Activated CD4-positive, alpha-beta T cell treated with anti-CD3 and anti-CD28 coated beads, Interleukin-2, amount 10 ng/mL, durations not matched to agents 24 days and 14 days (primary cell): ENCODE results near the gene PTPRJ. TPM values are rescaled to one million over a fixed set of nuclear protein-coding genes. Genes with fewer than 3 reads are reported as not detected.
"Not testable (repeated sequence)": the region's sequence is repeated elsewhere in the genome, so short reads cannot be mapped to it uniquely, and the experiment has no call there.

Experiments used
- DNase-seq: peaks from one replicate; pipeline ENCODE4 v3.0.0; 2022
- H3K27ac Mint-ChIP-seq: one replicate; pipeline ENCODE4 v1.8.0; 2022; ENCODE audit warnings: mild to moderate bottlenecking, mixed read lengths
- H3K27me3 Mint-ChIP-seq: one replicate; pipeline ENCODE4 v1.8.0; 2022; ENCODE audit warnings: mixed read lengths
- H3K36me3 Mint-ChIP-seq: one replicate; pipeline ENCODE4 v1.8.0; 2022; ENCODE audit warnings: low read depth, mild to moderate bottlenecking, mixed read lengths
- H3K4me1 Mint-ChIP-seq: one replicate; pipeline ENCODE4 v1.8.0; 2021; ENCODE audit warnings: mixed read lengths
- H3K4me3 Mint-ChIP-seq: one replicate; pipeline ENCODE4 v1.8.0; 2022; ENCODE audit warnings: mild to moderate bottlenecking, moderate library complexity, mixed read lengths
- H3K9me3 Mint-ChIP-seq: one replicate; pipeline ENCODE4 v1.8.0; 2021; ENCODE audit warnings: mixed read lengths
- intact Hi-C: fragments of 100-400 bp; cut with micrococcal nuclease; formaldehyde crosslinking; loops from one replicate; pipeline ENCODE4 v1.15.1; 2023
- total RNA-seq: library from RNA; stranded (reverse); gene quantifications from 2 replicates; pipeline ENCODE4 v1.2.3, GENCODE V29; 2022

The PTPRJ gene
- total RNA-seq, 1 donor from 2014 or later = 52.2 TPM

GRCh38 chr11:48023608-48024007, 43.2 kb downstream of the PTPRJ start:
- H3K27ac Mint-ChIP-seq, H3K4me3 Mint-ChIP-seq, DNase-seq, H3K27me3 Mint-ChIP-seq, H3K9me3 Mint-ChIP-seq, intact Hi-C loops: not testable (repeated sequence)
- H3K4me1 Mint-ChIP-seq = peaks cover 61% of the 10 kb centered on the region
- H3K36me3 Mint-ChIP-seq = peaks cover 44% of the 10 kb centered on the region

- H3K27me3 Mint-ChIP-seq = no peaks in the 10 kb centered on the region
- peaks cover 45% of the 10 kb centered on the region for H3K36me3 Mint-ChIP-seq
- no peak for DNase-seq
- no peaks in the 10 kb centered on the region for H3K9me3 Mint-ChIP-seq
- intact Hi-C loops = no loop called here
- no peak overlapping the region for H3K4me3 Mint-ChIP-seq
- peaks cover 61% of the 10 kb centered on the region for H3K4me1 Mint-ChIP-seq
- peak overlapping the region; percentile 39 for H3K27ac Mint-ChIP-seq
These were observed 44.3 kb downstream of the PTPRJ start for GRCh38 chr11:48024635-48025071.

GRCh38 chr11:48025293-48025983, 45.1 kb downstream of the PTPRJ start:
- H3K9me3 Mint-ChIP-seq = no peaks in the 10 kb centered on the region
- no peak for DNase-seq
- H3K4me3 Mint-ChIP-seq = no peak overlapping the region
- peaks cover 61% of the 10 kb centered on the region for H3K4me1 Mint-ChIP-seq
- intact Hi-C loops = no loop called here
- no peaks in the 10 kb centered on the region for H3K27me3 Mint-ChIP-seq
- peaks cover 43% of the 10 kb centered on the region for H3K36me3 Mint-ChIP-seq
- H3K27ac Mint-ChIP-seq = peak overlapping the region; percentile 78

- Mint-ChIP-seq H3K9me3 (no peaks in the 10 kb centered on the region), H3K27ac (peak overlapping the region; percentile 78), H3K36me3 (peaks cover 40% of the 10 kb centered on the region), H3K4me3 (no peak overlapping the region), H3K4me1 (peaks cover 60% of the 10 kb centered on the region), H3K27me3 (no peaks in the 10 kb centered on the region)
- no peak for DNase-seq
- intact Hi-C loops = no loop called here
These were observed 45.6 kb downstream of the PTPRJ start for GRCh38 chr11:48025984-48026340.

- peak; percentile 79 for DNase-seq
- H3K9me3 Mint-ChIP-seq = no peaks in the 10 kb centered on the region
These were observed 48.7 kb downstream of the PTPRJ start for GRCh38 chr11:48028914-48029680.

GRCh38 chr11:48029681-48030290, 49.4 kb downstream of the PTPRJ start:
- H3K27me3 Mint-ChIP-seq = no peaks in the 10 kb centered on the region
- peak overlapping the region; percentile 51 for H3K27ac Mint-ChIP-seq
- H3K4me3 Mint-ChIP-seq = peak overlapping the region; percentile 6
- no peak for DNase-seq
- peaks cover 72% of the 10 kb centered on the region for H3K4me1 Mint-ChIP-seq
- H3K9me3 Mint-ChIP-seq = no peaks in the 10 kb centered on the region
- H3K36me3 Mint-ChIP-seq = peaks cover 47% of the 10 kb centered on the region
- intact Hi-C loops = no loop called here

More at GRCh38 chr11:48028914-48029680, 48.7 kb downstream of the PTPRJ start:
- H3K27me3 Mint-ChIP-seq = no peaks in the 10 kb centered on the region
- intact Hi-C loops = no loop called here
- peaks cover 74% of the 10 kb centered on the region for H3K4me1 Mint-ChIP-seq
- H3K4me3 Mint-ChIP-seq = peak overlapping the region; percentile 42
- H3K27ac Mint-ChIP-seq = peak overlapping the region; percentile 55
- H3K36me3 Mint-ChIP-seq = peaks cover 49% of the 10 kb centered on the region

- DNase-seq = no peak
- intact Hi-C loops = no loop called here
- Mint-ChIP-seq H3K4me1 (peaks cover 78% of the 10 kb centered on the region), H3K4me3 (peak overlapping the region; percentile 28), H3K27ac (peak overlapping the region; percentile 81), H3K36me3 (peaks cover 50% of the 10 kb centered on the region), H3K9me3 (no peaks in the 10 kb centered on the region), H3K27me3 (no peaks in the 10 kb centered on the region)
These were observed 51.2 kb downstream of the PTPRJ start for GRCh38 chr11:48031602-48032001.

- H3K27ac Mint-ChIP-seq = peak overlapping the region; percentile 0
- no peak overlapping the region for H3K4me3 Mint-ChIP-seq
- H3K4me1 Mint-ChIP-seq = peaks cover 81% of the 10 kb centered on the region
- no peak for DNase-seq
- intact Hi-C loops = no loop called here
- peaks cover 53% of the 10 kb centered on the region for H3K36me3 Mint-ChIP-seq
- no peaks in the 10 kb centered on the region for H3K9me3 Mint-ChIP-seq
- no peaks in the 10 kb centered on the region for H3K27me3 Mint-ChIP-seq
These were observed 52.4 kb downstream of the PTPRJ start for GRCh38 chr11:48032721-48033120.

- Mint-ChIP-seq H3K4me3 (no peak overlapping the region), H3K9me3 (no peaks in the 10 kb centered on the region), H3K36me3 (peaks cover 49% of the 10 kb centered on the region), H3K27me3 (no peaks in the 10 kb centered on the region), H3K4me1 (peaks cover 72% of the 10 kb centered on the region), H3K27ac (peak overlapping the region; percentile 62)
- no peak for DNase-seq
- intact Hi-C loops = loop anchor here (2.0 kb wide), 1 partner anchor 21 kb away; no protein-coding TSS in a partner anchor
These were observed 53.6 kb downstream of the PTPRJ start for GRCh38 chr11:48033918-48034341.

GRCh38 chr11:48034926-48035871, 54.8 kb downstream of the PTPRJ start:
- Mint-ChIP-seq H3K36me3 (peaks cover 46% of the 10 kb centered on the region), H3K4me3 (peak overlapping the region; percentile 52), H3K27me3 (no peaks in the 10 kb centered on the region), H3K27ac (peak overlapping the region; percentile 69), H3K4me1 (peaks cover 67% of the 10 kb centered on the region), H3K9me3 (no peaks in the 10 kb centered on the region)
- intact Hi-C loops = loop anchor here (1.0 to 2.0 kb wide), 2 partner anchors 8 to 20 kb away; no protein-coding TSS in a partner anchor
- DNase-seq = no peak

- DNase-seq = no peak
- Mint-ChIP-seq H3K9me3 (no peaks in the 10 kb centered on the region), H3K27ac (peak overlapping the region; percentile 69), H3K4me3 (peak overlapping the region; percentile 52), H3K36me3 (peaks cover 50% of the 10 kb centered on the region), H3K4me1 (peaks cover 70% of the 10 kb centered on the region), H3K27me3 (no peaks in the 10 kb centered on the region)
- intact Hi-C loops = loop anchor here (2.0 kb wide), 1 partner anchor 15 kb away; no protein-coding TSS in a partner anchor
These were observed 55.7 kb downstream of the PTPRJ start for GRCh38 chr11:48036011-48036410.

- Mint-ChIP-seq H3K27ac (peak overlapping the region; percentile 69), H3K27me3 (no peaks in the 10 kb centered on the region), H3K9me3 (no peaks in the 10 kb centered on the region), H3K4me3 (peak overlapping the region; percentile 24), H3K4me1 (peaks cover 68% of the 10 kb centered on the region), H3K36me3 (peaks cover 49% of the 10 kb centered on the region)
- intact Hi-C loops = loop anchor here (2.0 kb wide), 1 partner anchor 16 kb away; no protein-coding TSS in a partner anchor
- no peak for DNase-seq
These were observed 56.1 kb downstream of the PTPRJ start for GRCh38 chr11:48036466-48036865.
